Hematopoietic multipotent progenitor cell treated with erythropoietin and hydrocortisone succinate and interleukin-3 and kit ligand, for 8 days (in vitro differentiated cells): ENCODE measurements around the gene DIPK1C.

Source experiments
- DNase-seq: peaks from one replicate; pipeline ENCODE4 v3.0.0-alpha.2; 2015

Gene DIPK1C

DNA sequence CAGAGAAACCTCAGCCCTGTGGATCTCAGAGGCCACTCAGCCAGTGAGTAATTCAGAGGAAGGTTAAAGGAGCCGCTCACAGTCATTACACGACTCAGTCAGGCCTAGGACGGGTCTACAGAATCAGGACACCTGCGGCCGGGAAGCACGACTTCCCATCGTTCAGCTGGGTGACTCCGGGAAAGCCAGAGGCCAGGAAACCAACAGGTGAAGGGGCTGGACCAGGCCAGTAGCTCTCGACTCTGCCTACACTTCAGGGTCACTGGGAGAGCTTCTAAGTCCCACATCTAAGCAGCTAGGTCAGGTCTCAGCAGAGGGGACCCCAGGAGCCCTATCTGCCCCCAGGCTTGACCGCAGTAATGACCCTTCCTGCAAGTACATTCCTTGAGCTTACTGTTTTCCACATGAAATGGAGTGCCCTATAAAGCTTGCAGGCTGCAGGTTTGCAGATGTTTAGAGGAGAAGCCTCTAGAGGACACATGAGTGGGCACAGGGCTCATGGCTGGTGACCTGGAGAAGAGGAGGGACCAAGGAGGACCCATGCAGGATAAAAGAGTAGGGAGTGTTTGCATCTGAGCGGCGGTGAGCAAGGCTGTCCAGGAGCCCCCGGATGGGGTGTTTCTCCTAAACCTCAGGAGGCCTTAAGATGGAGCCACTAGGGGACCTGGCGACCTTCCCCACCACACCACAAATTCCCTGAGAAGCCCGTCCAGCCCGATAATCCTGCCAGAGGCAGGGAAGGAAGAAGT, 9.5 kb downstream of the DIPK1C start:
- DNase-seq: no peak

DNA sequence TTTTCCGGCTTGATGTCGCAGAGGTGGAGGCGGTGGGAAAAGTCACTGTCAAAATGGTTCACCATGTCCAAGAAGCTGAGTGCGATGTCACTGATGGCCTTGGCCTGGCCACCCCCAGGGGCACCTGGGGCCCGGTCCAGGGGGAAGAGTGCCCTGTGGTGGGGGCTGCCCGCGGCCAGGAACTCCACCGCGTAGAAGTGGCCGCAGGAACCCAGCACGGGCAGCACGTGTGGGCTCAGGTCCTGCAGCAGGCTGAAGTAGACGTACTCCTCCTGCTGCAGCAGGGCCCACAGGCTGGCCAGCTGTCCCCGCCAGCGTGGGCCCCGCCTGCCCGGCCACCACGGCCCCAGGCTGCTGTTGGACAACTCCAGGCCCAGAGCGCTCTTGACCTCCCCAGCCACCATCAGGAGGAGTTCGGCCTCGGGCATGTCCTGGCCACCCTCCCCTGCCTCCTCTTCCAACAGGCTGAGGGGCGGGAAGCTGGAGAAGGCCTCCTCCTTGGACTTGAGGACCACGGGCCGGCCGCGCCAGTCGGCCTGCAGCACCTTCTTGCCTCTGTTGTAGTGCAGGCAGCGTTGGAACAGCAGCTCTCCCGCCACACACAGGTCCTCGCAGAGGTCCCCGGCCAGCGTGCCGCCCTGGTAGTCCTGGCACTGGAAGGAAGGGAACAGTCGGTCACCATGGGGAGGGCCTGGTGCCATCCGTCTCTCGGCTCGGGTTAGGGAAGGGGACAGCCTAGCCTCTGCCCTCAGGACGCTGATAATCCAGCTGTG, 10.3 kb downstream of the DIPK1C start:
- no peak for DNase-seq

DNA sequence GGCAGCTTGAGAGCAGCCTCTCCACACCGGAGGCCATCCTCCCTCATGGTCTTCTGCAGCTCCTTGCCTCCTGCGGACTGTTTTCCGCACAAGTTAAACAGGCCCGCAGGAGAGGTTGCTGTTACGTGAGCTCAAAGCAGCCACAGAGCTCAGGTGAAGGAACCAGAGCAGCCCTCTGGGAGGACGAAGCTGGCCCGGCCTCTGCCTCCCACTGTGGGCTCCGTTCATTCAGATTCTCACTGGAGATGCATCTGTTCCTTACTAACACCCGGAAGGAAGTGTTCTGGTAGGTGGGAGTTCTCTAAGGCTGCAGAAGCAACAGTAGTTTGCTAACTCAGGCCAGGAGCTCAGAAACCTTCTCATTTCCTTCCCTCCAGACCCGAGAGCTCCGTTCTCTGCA, 10.9 kb downstream of the DIPK1C start:
- no peak for DNase-seq

DNA sequence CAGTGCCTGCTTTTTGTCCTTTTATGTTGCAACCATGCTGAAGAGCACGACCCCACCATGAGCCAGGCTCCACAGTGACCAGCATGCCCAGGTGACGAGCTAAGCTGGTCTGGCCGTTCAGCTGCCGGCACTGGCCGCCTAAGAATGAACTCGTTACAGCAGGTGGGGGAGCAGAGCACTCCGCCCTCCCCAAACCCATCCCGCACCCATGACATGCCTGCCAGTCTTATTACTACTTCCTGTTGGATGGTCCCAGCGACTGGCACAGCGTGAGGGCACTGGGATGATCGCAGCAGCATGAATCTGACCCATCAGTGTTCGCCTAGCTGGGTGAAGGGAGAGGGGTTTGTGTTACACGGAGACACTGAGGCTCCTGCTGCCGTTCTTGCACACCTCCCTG, 11.5 kb downstream of the DIPK1C start:
- DNase-seq: no peak

DNA sequence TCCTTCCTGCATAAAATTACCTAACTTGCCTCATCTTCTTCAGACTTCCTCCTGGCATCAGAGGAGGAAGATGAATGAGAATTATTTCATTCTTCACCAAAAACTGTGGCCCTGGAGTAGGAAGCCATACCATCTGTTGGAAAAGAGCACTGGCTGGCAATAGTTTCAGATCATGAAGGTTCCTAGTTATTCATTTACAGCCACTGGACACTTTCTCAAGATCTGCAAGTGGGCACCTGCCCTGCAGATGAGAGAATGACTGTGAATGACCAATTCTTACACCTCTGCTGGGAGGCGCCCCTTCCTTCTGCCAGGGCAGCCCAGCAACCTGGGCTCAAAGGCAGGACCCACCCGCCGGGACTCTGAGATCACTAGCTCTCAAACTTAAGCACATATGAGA, 13.0 kb downstream of the DIPK1C start:
- DNase-seq: no peak

DNA sequence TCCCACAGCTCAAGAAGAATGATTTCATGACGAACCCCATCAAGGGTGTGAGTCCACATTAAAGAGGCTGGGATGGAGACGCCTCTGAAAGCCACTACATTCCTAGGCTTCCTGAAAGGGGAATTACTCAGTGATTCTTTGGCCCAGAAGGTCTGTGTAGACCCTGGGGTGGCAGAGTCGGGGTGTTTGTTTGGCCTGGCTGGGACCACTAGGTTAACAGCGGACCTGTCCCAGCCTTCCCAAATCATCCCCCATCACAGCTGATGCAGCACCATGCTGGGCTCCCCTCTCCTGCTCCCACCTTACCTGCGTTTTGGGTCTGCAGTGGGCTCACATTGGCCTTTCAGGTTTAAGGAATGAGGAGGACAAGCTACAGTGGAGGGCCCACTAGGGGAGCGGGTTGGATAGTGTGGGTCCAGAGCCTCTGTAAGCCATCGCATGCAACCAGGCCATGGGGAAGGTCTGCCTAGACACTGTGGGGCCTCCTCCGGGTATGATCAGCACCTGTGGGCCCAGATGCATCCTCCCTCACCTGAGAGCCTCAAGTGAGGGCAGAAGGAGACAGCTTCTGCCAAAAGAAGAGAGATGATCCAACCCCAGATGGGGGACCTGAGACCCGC, 16.2 kb downstream of the DIPK1C start:
- DNase-seq: no peak

DNA sequence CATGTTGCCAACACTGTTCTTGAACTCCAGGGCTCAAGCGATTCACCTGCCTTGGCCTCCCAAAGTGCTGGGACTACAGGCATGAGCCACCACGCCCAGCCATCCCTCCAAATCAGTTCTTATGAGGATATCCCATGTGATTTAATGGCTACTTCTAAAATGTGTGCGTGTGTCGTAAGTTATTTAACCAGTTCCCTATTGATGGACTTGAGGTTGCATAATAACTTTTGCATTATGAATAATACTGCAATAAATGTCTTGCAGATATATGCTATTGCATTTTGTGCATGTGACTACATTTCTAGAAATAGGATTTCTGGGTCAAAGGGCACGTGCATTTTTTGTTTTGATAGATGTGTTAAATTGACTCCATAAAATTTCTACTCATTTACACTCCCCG, 19.0 kb downstream of the DIPK1C start:
- DNase-seq: no peak

DNA sequence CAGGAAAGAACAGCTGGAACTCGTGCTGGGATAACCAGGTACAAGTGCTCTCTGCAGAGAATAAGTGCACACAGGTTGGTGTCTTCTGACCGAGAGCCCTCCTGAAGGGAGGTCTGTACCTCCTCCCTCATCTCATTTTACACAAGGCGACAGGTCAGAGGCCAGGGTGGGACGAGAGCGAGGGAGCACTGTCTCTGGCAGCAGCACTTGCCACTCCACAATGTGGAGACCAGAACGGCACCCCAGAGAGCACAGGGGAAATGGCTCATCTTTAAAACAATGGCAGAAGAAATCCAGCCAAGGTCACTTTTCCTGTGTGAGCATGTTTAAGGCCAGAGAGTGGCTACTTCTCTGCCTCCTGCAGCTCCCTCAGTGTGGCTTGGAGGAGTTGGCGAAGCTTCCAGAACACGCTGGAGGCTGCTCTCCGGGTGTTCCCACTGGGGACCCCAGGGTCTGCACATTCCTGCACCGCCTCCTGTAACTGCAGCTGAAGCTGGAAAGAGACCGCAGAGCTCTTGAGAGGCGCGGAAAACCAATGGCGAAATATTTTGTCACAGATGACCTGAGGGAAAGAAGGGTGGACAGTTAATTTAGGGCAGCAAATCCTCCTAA, 20.8 kb downstream of the DIPK1C start:
- DNase-seq: no peak

DNA sequence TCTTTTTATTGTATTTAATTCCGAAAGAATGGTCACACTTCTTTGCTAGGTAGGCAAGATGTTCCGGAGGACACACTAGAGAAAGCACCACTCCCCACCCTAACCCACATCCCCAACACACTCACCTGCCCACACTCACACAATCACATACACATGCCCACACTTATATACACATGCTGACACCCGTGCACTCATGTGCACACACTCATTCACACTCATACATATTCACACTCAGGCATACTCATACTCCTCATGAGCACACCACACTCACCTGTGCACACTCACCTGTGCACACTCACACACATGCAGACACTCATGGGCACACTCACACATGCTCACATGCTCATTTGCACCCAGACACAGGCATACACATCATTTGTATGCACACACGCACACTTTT, 21.4 kb downstream of the DIPK1C start:
- no peak for DNase-seq

DNA sequence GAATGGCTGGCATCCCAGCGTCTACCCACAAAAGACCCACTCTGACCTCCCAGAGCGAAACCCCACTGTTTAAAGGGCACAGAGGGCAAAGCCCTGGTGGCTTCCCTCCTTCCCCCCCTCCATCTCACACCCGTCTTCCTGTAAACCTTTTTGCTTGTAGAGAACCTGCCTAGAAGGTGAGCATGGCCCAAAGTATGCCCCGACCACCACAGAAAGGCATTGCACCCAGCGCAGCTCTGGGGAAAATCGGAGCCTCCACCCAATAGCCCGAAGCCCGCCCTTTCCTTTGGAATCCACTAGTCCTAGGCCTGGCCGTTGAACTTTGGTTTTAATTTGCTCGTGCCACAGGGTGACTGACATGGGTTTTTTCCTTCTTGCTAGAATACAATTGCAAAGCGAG, 22.6 kb downstream of the DIPK1C start:
- no peak for DNase-seq

DNA sequence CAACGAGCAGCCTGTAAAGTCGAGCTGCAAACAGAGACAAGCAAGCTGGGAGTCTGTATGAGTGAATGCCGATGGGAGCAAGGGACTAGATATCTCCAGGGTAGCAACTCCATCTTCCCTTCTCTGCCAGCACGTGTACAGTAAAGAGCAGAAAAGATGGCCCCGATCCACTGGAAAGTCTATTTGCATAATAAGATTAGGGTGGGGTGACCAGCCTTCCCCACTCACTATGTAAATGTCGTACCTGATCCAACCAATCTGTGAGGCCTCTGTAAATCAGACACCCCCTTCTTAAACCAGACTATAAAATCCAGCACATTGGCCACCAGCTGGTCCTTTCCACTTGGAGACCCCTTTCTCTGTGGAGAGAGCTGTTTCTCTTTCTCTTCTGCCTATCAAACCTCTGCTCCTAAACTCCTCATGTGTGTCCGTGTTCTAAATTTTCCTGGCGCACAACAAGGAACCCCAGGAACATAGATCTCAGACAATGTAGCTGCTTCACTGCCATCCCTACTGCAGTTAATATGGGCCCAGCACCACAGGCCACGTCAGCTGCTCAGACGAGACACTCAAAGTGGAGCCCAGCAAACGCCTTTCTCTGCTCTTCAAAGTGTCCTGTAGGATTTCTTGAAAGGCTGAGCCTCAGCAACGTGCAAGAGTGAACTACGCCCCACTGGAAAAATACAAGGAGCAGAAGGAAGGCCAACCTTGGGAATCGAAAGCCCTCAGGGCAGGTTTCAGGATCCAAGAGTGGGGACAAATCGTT, 26.1 kb downstream of the DIPK1C start:
- DNase-seq: no peak

DNA sequence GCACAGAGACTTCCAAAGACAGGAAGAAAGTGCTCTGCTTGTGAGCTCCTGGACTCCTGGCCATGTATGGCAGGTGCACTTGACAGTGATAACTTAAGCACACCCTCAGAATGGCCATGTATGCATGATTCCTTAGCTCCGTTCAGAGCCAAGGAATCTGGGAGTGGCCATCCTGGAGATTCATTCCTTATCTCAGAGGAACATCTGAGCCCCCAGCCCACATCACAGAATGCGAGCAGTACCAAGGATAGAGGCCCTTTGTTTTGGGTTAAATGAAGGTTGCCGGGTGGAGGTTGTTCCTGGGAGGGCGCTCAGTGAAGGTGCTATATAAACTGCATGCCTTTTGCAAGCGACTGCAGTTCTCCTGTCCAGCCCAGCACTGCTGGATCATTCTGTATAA, 26.9 kb downstream of the DIPK1C start:
- DNase-seq: no peak

DNA sequence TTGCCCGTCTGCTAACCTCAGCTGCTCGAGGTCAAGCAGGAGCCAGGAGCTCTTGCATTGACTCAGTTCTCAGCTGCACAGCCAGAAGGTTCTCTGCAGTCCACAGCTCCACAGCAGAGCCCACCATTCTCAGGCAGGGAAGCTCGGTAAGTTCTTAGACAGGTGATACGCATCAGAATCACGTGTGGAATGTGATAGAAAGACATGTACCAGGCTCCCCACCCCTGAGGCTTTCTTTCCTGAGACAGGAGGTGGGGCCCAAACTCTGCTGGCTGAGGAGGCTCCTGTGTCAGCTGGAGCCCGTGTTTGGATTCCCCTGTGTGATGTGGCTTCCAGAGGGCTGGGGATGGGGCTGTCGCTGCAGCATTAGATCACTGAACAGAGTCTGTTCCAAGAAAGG, 28.0 kb downstream of the DIPK1C start:
- DNase-seq: no peak

DNA sequence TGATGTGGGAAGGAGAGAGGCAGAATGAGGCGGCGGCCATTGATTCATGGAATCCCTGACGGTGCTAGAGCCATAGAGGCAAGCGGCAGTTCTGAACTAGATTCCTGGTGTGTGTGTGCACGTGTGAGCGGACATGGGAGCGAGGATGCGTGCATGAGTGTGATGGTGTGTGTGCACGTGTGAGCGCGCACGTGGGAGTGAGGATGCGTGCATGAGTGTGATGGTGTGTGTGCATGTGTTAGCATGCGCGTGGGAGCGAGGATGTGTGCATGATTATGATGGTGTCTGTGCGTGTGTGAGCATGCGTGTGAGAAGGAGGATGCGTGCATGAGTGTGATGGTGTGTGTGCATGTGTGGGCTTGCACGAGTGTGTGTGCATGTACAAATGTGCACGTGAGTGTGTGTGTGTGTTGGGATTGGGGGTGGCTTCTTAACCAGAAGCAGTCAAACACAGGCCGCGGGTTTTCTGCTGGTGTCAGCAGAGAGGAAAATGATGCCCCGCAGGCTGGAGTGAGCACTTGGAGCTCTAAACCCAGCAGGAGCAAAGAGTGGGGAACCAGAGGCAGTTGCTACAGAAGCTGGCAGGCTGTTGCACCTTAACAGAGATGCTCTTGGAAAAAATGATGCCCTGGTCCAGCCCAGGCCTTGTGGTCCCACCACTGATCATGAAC, 29.5 kb downstream of the DIPK1C start:
- DNase-seq: no peak

DNA sequence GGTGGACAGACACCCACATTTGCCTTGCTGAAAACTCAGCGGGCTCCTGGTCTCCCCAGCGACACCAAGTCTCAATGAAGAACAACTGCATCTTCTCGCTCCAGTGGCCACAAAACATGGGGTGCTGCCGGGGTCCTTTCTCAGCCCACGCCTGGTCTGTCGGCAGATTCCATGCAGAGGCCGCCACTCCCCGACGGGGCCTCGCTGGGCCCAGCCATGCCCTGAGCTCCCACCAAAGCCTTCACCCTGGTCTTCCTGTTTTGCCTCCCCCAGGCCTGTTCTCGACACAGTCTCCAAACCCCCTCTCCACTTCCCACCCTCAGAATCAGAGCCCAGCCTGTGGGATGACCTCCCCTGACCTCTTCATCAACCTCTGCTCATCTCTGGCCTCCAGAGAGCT, 31.2 kb downstream of the DIPK1C start:
- DNase-seq: no peak

DNA sequence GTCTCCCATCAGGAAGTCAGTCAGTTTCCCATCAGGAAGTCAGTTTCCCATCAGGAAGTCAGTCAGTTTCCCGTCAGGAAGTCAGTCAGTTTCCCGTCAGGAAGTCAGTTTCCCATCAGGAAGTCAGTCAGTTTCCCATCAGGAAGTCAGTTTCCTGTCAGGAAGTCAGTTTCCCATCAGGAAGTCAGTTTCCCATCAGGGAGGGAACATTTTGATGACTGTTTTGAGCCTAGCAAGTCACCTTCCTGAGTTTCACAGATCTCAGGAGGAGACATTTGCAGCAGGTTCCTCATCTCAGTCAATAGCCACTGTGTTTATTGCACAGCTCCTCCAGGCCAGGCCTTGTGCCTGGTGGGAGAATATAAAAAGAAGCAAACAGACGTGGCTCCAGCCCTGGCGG, 31.9 kb downstream of the DIPK1C start:
- no peak for DNase-seq

DNA sequence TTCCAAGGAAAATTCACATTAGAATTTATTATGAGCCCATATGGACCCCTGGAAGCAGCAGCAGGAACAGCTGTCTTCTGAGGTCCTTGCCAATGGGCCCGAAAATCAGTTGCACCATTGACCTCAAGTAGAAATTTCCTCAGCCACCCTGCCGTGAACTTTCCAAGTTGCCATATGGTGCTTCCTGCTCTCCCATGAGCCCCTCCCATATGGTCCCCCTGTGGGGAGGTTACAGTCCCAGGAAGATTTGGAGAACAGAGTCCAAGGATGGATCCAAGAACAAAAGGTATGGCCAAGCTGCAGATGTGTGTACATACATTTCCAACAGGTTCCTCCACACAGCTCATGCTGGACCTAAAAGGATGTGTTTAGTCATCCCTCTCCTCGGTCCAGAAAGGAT, 34.6 kb downstream of the DIPK1C start:
- DNase-seq: no peak

DNA sequence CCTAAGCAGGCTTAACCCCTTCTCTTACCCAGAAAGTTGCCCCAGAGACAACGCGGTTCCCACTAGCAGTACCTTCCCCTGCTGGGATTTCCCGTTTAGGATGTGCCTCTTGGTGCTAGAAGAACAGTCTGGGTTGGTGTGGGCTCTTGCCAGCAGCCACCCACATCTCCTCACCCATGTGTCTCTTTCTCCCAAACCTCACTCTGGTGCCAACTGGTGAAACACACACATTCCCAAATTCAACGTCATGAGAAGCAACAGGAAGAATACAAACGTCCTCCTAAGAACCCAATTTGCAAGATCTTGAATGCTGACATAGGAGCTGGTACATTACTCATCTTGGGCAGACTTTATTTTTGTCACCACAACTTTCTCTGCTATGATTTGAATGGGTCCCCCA, 36.2 kb downstream of the DIPK1C start:
- no peak for DNase-seq

DNA sequence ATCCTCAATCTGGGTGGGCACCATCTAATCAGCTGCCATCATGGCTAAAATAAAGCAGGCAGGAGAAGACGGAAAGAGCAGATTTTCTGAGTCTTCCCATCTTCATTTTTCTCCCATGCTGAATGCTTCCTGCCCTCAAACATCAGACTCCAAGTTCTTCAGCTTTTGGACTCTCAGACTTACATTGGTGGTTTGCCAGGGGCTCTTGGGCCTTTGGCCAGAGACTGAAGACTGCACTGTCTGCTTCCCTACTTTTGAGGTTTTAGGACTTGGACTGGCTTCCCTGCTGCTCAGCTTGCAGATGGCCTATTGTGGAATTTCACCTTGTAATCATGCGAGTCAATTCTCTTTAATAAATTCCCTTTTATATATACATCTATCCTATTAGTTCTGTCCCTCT, 36.6 kb downstream of the DIPK1C start:
- no peak for DNase-seq

DNA sequence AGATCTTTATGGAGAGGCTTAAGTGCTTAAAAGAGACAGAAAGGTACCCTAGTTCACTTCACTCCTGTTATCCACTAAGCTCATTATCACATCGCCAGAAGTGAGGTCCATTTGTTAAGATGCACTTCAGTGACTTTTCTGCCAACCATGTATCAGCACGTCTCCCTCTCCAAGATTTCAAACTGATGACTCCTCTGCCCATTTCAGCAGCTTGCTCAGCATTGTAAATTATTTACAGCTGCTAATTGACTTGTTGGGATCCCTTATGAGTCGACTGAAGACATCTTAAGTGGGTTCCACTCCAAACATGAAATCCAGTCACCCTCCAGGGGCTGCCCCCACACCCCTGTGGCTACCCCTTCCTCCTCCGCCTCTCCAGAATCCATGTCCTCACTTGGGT, 37.3 kb downstream of the DIPK1C start:
- DNase-seq: no peak

DNA sequence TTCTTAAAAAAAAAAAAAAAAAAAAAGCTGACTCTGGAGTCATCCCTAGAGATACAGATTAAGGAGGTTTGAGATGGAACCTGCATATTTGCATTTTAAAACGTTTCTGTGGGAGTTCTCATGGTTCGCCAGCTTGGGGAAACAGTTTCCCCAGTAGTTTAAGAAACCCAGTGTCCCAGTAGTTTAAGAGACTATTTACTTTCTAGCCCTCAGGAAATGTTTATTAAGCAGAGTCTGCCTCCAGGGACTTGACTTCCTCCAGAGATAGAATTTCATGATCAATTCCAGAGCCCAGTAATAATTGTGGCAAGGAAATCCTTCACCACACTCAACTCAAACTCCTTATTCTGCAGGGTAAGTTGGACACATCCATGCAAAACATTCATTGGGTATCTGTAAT, 39.1 kb downstream of the DIPK1C start:
- DNase-seq: no peak

DNA sequence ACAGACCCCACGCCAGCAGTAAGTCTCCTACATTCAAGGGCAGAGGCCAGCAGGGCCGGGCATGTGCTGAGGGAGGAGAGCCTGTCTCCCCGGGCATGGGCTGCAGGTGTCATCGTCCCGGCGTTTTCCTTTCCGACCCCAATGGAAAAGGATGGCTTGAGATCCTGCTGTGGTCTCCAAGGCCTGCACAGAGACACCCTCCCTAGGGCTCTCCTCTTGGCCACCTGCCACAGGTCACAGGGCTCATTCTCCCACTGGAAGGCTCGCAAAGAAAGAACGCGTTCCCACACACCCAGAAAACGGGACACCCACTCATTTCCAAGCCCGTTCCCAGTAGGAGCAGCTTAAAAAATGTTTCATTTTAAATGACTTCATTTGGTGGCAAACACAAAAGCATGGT, 41.0 kb downstream of the DIPK1C start:
- DNase-seq: no peak
